HepG2 (cell line): Measurements from ENCODE around the gene PLEKHB2. TPM values are rescaled to one million over a fixed set of nuclear protein-coding genes. Genes with fewer than 3 reads are reported as not detected.

ENCODE experiments used
- GZF1 ChIP-seq: sonication (generic); formaldehyde crosslinking; IDR thresholded peaks from 2 replicates; pipeline ENCODE4 v1.5.1; 2020; ENCODE audit warnings: mild to moderate bottlenecking, missing genetic modification reagents
- JUN ChIP-seq: sonication (generic); formaldehyde crosslinking; IDR thresholded peaks from 2 replicates; pipeline ENCODE4 v1.4.0; 2020; ENCODE audit warnings: mild to moderate bottlenecking, missing genetic modification reagents
- KLF16 ChIP-seq, 2 experiments: sonication (generic) in 1 of 2; formaldehyde crosslinking in 1 of 2; IDR thresholded peaks; 2 replicates each; pipeline versions ENCODE4 v1.6.1 to v1.8.0; 2016 to 2023; ENCODE audit warnings: missing genetic modification reagents in 2 of 2, missing compliant biosample characterization in 1 of 2
- MEIS2 ChIP-seq: sonication (generic); formaldehyde crosslinking; IDR thresholded peaks from 2 replicates; pipeline ENCODE4 v1.9.0; 2021; ENCODE audit warnings: mild to moderate bottlenecking, missing genetic modification reagents
- NCOR1 ChIP-seq: fragments of 200-600 bp; sonication (generic); IDR thresholded peaks from 2 replicates; pipeline ENCODE4 v1.7.0; 2017; ENCODE audit warnings: antibody characterized with exemption, low read length, borderline replicate concordance
- PCBP1 ChIP-seq: fragments of 200-400 bp; formaldehyde crosslinking; IDR thresholded peaks from 2 replicates; pipeline ENCODE4 v1.6.1; 2017; ENCODE audit warnings: mild to moderate bottlenecking, low read depth, low read length, borderline replicate concordance
- PPARG ChIP-seq: conservative IDR thresholded peaks from 2 replicates; pipeline ENCODE4 v1.6.1; 2016; ENCODE audit warnings: missing biosample characterization, missing genetic modification reagents
- PRPF4 ChIP-seq: fragments of 200-400 bp; formaldehyde crosslinking; IDR thresholded peaks from 2 replicates; pipeline ENCODE4 v1.6.1; 2016; ENCODE audit warnings: low read length, low read depth; ENCODE audit not compliant: poor library complexity, severe bottlenecking
- SOX6 ChIP-seq, 2 experiments: fragments of 450-650 bp in 1 of 2; sonication (generic) in 1 of 2; formaldehyde crosslinking in 1 of 2; IDR thresholded peaks; 2 replicates each; pipeline versions ENCODE4 v1.4.0 to v1.6.1; 2017 to 2020; ENCODE audit warnings: antibody characterized with exemption in 1 of 2, mild to moderate bottlenecking in 1 of 2, missing genetic modification reagents in 1 of 2
- TBX3 ChIP-seq: fragments of 450-650 bp; IDR thresholded peaks from 2 replicates; pipeline ENCODE4 v1.6.1; 2017; ENCODE audit warnings: antibody characterized with exemption, mild to moderate bottlenecking, inconsistent platforms, borderline replicate concordance
- TP53 ChIP-seq: sonication (generic); formaldehyde crosslinking; conservative IDR thresholded peaks from 2 replicates; pipeline ENCODE4 v1.4.0; 2020; ENCODE audit warnings: missing genetic modification reagents
- ZFP41 ChIP-seq: sonication (generic); formaldehyde crosslinking; IDR thresholded peaks from 2 replicates; pipeline ENCODE4 v1.4.0; 2020; ENCODE audit warnings: mild to moderate bottlenecking, missing genetic modification reagents, borderline replicate concordance
- ZNF383 ChIP-seq: sonication (generic); formaldehyde crosslinking; IDR thresholded peaks from 2 replicates; pipeline ENCODE4 v1.4.0; 2020; ENCODE audit warnings: missing genetic modification reagents, mild to moderate bottlenecking, borderline replicate concordance
- ZNF451 ChIP-seq: sonication (generic); formaldehyde crosslinking; IDR thresholded peaks from 2 replicates; pipeline ENCODE4 v1.5.0; 2020; ENCODE audit warnings: mild to moderate bottlenecking, missing genetic modification reagents
- ZNF468 ChIP-seq: sonication (generic); formaldehyde crosslinking; IDR thresholded peaks from 2 replicates; pipeline ENCODE4 v1.8.0; 2022; ENCODE audit warnings: mild to moderate bottlenecking, moderate library complexity, missing genetic modification reagents
- ZNF782 ChIP-seq: sonication (generic); formaldehyde crosslinking; IDR thresholded peaks from 2 replicates; pipeline ENCODE4 v1.4.0; 2020; ENCODE audit warnings: missing genetic modification reagents, mild to moderate bottlenecking, borderline replicate concordance
- polyA plus RNA-seq, 8 experiments: library from polyadenylated mRNA; depleted of rRNA in 3 of 8; stranded (reverse) in 7 of 8; unstranded in 1 of 8; fragments of >200 nt; fragmentation: Illumina TruSeq in 4 of 8; extraction: Trizol in 4 of 8; gene quantifications; 2 replicates each; pipeline versions ENCODE4 v1.2.1 to v1.2.3, GENCODE V29; 2011 to 2016; ENCODE audit warnings: low read depth in 4 of 8, missing spikeins in 1 of 8, mixed read lengths in 1 of 8; ENCODE audit not compliant: insufficient read depth in 1 of 8
- total RNA-seq, 5 experiments: library from RNA; depleted of rRNA; stranded (reverse); fragments of >200 nt; fragmentation: Illumina TruSeq; extraction: Trizol; gene quantifications; 2 replicates each; pipeline ENCODE4 v1.2.3, GENCODE V29; 2016; ENCODE audit warnings: low read depth in 1 of 5
- TF ChIP-seq, protein P1 (sequence below): sonication (generic); formaldehyde crosslinking; IDR thresholded peaks from 2 replicates; pipeline ENCODE4 v1.8.0; 2022; ENCODE audit warnings: low read depth, missing genetic modification reagents
- TF ChIP-seq, protein P2 (sequence below): sonication (generic); formaldehyde crosslinking; IDR thresholded peaks from 2 replicates; pipeline ENCODE4 v1.9.0; 2022; ENCODE audit warnings: low read depth, missing genetic modification reagents
- TF ChIP-seq, protein P3 (sequence below): sonication (generic); formaldehyde crosslinking; IDR thresholded peaks from 2 replicates; pipeline ENCODE4 v1.4.0; 2020; ENCODE audit warnings: missing genetic modification reagents, borderline replicate concordance
- TF ChIP-seq, protein P4 (sequence below): sonication (generic); formaldehyde crosslinking; IDR thresholded peaks from 2 replicates; pipeline ENCODE4 v1.5.0; 2020; ENCODE audit warnings: missing genetic modification reagents, mild to moderate bottlenecking, borderline replicate concordance
- TF ChIP-seq, protein P5 (sequence below): sonication (generic); formaldehyde crosslinking; IDR thresholded peaks from 2 replicates; pipeline ENCODE4 v1.9.0; 2021; ENCODE audit warnings: missing genetic modification reagents, mild to moderate bottlenecking, borderline replicate concordance

Gene PLEKHB2
- total and polyA plus RNA-seq, 2 of the 13 experiments (the other 11 are each of a cell fraction or from before 2014, with no cell fraction given): 73.0 to 78.9 TPM

DNA sequence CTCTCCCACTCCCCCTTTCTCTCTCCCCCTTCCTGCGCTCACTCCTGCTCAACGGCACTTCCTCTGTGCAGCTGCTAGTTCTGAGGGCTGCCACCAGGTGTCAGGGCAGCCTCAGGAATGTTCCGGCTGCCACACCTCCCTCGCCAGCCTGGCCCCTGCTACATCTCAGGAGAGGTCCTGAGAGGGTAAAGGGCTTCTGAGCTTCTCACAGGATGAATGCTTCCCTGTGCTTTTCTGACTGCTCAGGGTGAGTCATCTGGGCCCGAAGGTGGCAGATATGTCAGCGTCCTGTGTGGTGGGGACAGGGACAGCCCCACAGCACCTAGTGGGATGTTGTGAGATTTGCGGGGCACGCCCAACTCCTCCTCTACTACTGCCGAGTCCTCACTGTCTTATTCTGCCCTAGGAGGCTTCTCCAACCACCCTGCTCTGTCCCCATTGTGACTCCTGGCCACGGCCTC is 49.0 kb downstream of the PLEKHB2 start (continued):
- TF ChIP-seq, protein P1, sequence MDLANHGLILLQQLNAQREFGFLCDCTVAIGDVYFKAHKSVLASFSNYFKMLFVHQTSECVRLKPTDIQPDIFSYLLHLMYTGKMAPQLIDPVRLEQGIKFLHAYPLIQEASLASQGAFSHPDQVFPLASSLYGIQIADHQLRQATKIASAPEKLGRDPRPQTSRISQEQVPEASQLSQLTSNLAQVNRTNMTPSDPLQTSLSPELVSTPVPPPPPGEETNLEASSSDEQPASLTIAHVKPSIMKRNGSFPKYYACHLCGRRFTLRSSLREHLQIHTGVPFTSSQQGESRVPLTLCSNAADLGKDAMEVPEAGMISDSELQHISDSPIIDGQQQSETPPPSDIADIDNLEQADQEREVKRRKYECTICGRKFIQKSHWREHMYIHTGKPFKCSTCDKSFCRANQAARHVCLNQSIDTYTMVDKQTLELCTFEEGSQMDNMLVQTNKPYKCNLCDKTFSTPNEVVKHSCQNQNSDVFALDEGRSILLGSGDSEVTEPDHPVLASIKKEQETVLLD (CRISPR knock-in tag): no peak
- no peak for TF ChIP-seq PRPF4
- TF ChIP-seq, protein P2, sequence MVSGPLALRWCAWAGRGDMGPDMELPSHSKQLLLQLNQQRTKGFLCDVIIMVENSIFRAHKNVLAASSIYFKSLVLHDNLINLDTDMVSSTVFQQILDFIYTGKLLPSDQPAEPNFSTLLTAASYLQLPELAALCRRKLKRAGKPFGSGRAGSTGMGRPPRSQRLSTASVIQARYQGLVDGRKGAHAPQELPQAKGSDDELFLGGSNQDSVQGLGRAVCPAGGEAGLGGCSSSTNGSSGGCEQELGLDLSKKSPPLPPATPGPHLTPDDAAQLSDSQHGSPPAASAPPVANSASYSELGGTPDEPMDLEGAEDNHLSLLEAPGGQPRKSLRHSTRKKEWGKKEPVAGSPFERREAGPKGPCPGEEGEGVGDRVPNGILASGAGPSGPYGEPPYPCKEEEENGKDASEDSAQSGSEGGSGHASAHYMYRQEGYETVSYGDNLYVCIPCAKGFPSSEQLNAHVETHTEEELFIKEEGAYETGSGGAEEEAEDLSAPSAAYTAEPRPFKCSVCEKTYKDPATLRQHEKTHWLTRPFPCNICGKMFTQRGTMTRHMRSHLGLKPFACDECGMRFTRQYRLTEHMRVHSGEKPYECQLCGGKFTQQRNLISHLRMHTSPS (CRISPR knock-in tag): no peak
- TF ChIP-seq SOX6 (IDR thresholded peaks at IDR 0.05): no peak
- no peak for TF ChIP-seq SOX6 (CRISPR knock-in tag; IDR thresholded peaks at IDR 0.05)
- TF ChIP-seq, protein P3, sequence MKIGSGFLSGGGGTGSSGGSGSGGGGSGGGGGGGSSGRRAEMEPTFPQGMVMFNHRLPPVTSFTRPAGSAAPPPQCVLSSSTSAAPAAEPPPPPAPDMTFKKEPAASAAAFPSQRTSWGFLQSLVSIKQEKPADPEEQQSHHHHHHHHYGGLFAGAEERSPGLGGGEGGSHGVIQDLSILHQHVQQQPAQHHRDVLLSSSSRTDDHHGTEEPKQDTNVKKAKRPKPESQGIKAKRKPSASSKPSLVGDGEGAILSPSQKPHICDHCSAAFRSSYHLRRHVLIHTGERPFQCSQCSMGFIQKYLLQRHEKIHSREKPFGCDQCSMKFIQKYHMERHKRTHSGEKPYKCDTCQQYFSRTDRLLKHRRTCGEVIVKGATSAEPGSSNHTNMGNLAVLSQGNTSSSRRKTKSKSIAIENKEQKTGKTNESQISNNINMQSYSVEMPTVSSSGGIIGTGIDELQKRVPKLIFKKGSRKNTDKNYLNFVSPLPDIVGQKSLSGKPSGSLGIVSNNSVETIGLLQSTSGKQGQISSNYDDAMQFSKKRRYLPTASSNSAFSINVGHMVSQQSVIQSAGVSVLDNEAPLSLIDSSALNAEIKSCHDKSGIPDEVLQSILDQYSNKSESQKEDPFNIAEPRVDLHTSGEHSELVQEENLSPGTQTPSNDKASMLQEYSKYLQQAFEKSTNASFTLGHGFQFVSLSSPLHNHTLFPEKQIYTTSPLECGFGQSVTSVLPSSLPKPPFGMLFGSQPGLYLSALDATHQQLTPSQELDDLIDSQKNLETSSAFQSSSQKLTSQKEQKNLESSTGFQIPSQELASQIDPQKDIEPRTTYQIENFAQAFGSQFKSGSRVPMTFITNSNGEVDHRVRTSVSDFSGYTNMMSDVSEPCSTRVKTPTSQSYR (CRISPR knock-in tag): no peak
- peak in 1 of 2 experiments; percentile 85; a peak in 2 of 4 replicates for TF ChIP-seq KLF16 (CRISPR knock-in tag; IDR thresholded peaks at IDR 0.05)
- TF ChIP-seq ZFP41 (CRISPR knock-in tag): no peak
- no peak for TF ChIP-seq ZNF782 (CRISPR knock-in tag)
- no peak for TF ChIP-seq ZNF451 (CRISPR knock-in tag)
- no peak for TF ChIP-seq NCOR1
- no peak for TF ChIP-seq PCBP1
- no peak for TF ChIP-seq MEIS2 (CRISPR knock-in tag)
- no peak for TF ChIP-seq TP53 (CRISPR knock-in tag)
- TF ChIP-seq JUN (CRISPR knock-in tag): no peak
- TF ChIP-seq, protein P4, sequence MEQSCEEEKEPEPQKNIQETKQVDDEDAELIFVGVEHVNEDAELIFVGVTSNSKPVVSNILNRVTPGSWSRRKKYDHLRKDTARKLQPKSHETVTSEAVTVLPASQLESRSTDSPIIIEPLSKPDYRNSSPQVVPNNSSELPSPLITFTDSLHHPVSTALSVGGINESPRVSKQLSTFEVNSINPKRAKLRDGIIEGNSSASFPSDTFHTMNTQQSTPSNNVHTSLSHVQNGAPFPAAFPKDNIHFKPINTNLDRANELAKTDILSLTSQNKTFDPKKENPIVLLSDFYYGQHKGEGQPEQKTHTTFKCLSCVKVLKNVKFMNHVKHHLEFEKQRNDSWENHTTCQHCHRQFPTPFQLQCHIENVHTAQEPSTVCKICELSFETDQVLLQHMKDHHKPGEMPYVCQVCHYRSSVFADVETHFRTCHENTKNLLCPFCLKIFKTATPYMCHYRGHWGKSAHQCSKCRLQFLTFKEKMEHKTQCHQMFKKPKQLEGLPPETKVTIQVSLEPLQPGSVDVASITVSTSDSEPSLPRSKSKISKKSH: 0 out of 2 replicates have a peak, but pooled peaks have one; percentile 20
- TF ChIP-seq ZNF468: no peak
- no peak for TF ChIP-seq TBX3
- TF ChIP-seq PPARG (CRISPR knock-in tag): 0 out of 2 replicates have a peak, but pooled peaks have one; percentile 14
- TF ChIP-seq GZF1 (CRISPR knock-in tag): no peak
- TF ChIP-seq, protein P5, sequence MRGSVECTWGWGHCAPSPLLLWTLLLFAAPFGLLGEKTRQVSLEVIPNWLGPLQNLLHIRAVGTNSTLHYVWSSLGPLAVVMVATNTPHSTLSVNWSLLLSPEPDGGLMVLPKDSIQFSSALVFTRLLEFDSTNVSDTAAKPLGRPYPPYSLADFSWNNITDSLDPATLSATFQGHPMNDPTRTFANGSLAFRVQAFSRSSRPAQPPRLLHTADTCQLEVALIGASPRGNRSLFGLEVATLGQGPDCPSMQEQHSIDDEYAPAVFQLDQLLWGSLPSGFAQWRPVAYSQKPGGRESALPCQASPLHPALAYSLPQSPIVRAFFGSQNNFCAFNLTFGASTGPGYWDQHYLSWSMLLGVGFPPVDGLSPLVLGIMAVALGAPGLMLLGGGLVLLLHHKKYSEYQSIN (CRISPR knock-in tag): no peak
- no peak for TF ChIP-seq ZNF383
